Panc1 (cell line): ENCODE measurements around the gene RANGRF.

Experiments
- CTCF ChIP-seq: fragments of 450-650 bp; IDR thresholded peaks from 2 replicates; pipeline ENCODE4 v1.5.1; 2017; ENCODE audit warnings: mild to moderate bottlenecking
- POLR2AphosphoS5 ChIP-seq: IDR thresholded peaks from 2 replicates; pipeline ENCODE4 v1.6.1; 2012; ENCODE audit warnings: mild to moderate bottlenecking, low read depth, low read length, moderate library complexity
- REST ChIP-seq, 2 experiments: IDR thresholded peaks; 2 replicates each; pipeline ENCODE4 v1.6.1; 2011 to 2012; ENCODE audit warnings: low read depth in 2 of 2, control low read depth in 1 of 2, low read length in 1 of 2, mild to moderate bottlenecking in 1 of 2, moderate library complexity in 1 of 2; ENCODE audit not compliant: insufficient read depth in 1 of 2

DNA sequence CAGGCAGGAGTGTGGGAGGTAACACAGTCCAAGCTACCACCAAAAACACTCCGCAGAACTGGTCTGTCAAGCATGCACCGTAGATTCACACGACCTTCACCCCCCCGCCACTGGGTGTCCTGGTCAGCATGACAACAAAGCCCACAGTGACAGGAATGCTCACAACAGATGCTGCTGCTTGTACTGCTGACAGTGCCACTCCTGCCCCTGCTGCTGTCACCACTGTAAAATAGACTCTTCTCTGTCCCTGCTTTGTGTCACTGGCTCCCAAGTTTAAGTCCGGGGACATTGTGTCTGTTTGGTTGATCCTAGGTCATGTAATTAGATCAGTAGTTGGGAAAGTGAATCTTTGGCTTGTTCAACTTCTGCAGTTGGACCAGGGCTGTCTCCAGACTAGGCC is 44.2 kb downstream of the RANGRF start:
- TF ChIP-seq CTCF: no peak
- TF ChIP-seq POLR2AphosphoS5: no peak
- no peak for TF ChIP-seq REST (IDR thresholded peaks at IDR 0.05; ENCODE audit: insufficient read depth in 1 of 2, low read depth in 2 of 2, low read length in 1 of 2)
